Measurements from ENCODE around the gene DAPK2.

DAPK2 gene

GRCh38 chr15:64023220-64023619, 23.1 kb downstream of the DAPK2 start:
- no peak for DNase-seq (ENCODE audit: low read depth in 2 of 2)

- no peak for DNase-seq (ENCODE audit: low read depth in 2 of 2)
Measured at GRCh38 chr15:64022571-64022970, 23.7 kb downstream of the DAPK2 start.

GRCh38 chr15:64019764-64020163, 26.5 kb downstream of the DAPK2 start:
- DNase-seq (ENCODE audit: low read depth in 2 of 2) = no peak

GRCh38 chr15:64017591-64018163, 28.6 kb downstream of the DAPK2 start:
- peak in 1 of 2 experiments; percentile 35 for DNase-seq (ENCODE audit: low read depth in 2 of 2)

- no peak for DNase-seq (ENCODE audit: low read depth in 2 of 2)
Measured at GRCh38 chr15:64017082-64017588, 29.1 kb downstream of the DAPK2 start.

GRCh38 chr15:64016257-64016656, 30.0 kb downstream of the DAPK2 start:
- DNase-seq (ENCODE audit: low read depth in 2 of 2) = no peak

- no peak for DNase-seq (ENCODE audit: low read depth in 2 of 2)
Measured at GRCh38 chr15:64014995-64015394, 31.3 kb downstream of the DAPK2 start.

- no peak for DNase-seq (ENCODE audit: low read depth in 2 of 2)
Measured at GRCh38 chr15:64013179-64014062, 32.9 kb downstream of the DAPK2 start.

GRCh38 chr15:64011736-64012135, 34.5 kb downstream of the DAPK2 start:
- no peak for DNase-seq (ENCODE audit: low read depth in 2 of 2)

GRCh38 chr15:64010719-64011118, 35.6 kb downstream of the DAPK2 start:
- no peak for DNase-seq (ENCODE audit: low read depth in 2 of 2)

- no peak for DNase-seq (ENCODE audit: low read depth in 2 of 2)
Measured at GRCh38 chr15:64009798-64010261, 36.5 kb downstream of the DAPK2 start.

GRCh38 chr15:64009241-64009640, 37.0 kb downstream of the DAPK2 start:
- DNase-seq (ENCODE audit: low read depth in 2 of 2) = no peak

- no peak for DNase-seq (ENCODE audit: low read depth in 2 of 2)
Measured at GRCh38 chr15:64008177-64008576, 38.1 kb downstream of the DAPK2 start.

- DNase-seq (ENCODE audit: low read depth in 2 of 2) = no peak
Measured at GRCh38 chr15:64006642-64007041, 39.6 kb downstream of the DAPK2 start.

GRCh38 chr15:64004587-64004986, 41.7 kb downstream of the DAPK2 start:
- no peak for DNase-seq (ENCODE audit: low read depth in 2 of 2)

GRCh38 chr15:64004056-64004455, 42.2 kb downstream of the DAPK2 start:
- no peak for DNase-seq (ENCODE audit: low read depth in 2 of 2)

- no peak for DNase-seq (ENCODE audit: low read depth in 2 of 2)
Measured at GRCh38 chr15:64003182-64003581, 43.1 kb downstream of the DAPK2 start.

- no peak for DNase-seq (ENCODE audit: low read depth in 2 of 2)
Measured at GRCh38 chr15:64001148-64001547, 45.1 kb downstream of the DAPK2 start.

- DNase-seq (ENCODE audit: low read depth in 2 of 2) = no peak
Measured at GRCh38 chr15:64000183-64000951, 45.9 kb downstream of the DAPK2 start.

GRCh38 chr15:63999177-63999576, 47.1 kb downstream of the DAPK2 start:
- DNase-seq (ENCODE audit: low read depth in 2 of 2) = no peak

GRCh38 chr15:63998489-63998888, 47.8 kb downstream of the DAPK2 start:
- DNase-seq (ENCODE audit: low read depth in 2 of 2) = no peak

Data from fibroblast of skin of left quadriceps (primary cell).